H9 (cell line): ENCODE measurements around the gene BTG3. TPM values are rescaled to one million over a fixed set of nuclear protein-coding genes. Genes with fewer than 3 reads are reported as not detected.

Experiments used
- DNase-seq: peaks from one replicate; pipeline ENCODE4 v3.0.0-alpha.2; 2017
- H2AFZ ChIP-seq: one replicate; pipeline ENCODE4 v1.6.1; 2013; ENCODE audit warnings: mild to moderate bottlenecking, low read length, control low read depth, moderate library complexity
- H2AK5ac ChIP-seq: 2 replicates; pipeline ENCODE4 v1.6.1; 2013; ENCODE audit warnings: low read length, control low read depth, mixed read lengths; ENCODE audit not compliant: insufficient read length
- H2BK120ac ChIP-seq: one replicate; pipeline ENCODE4 v1.6.1; 2013; ENCODE audit warnings: low read depth, mild to moderate bottlenecking, low read length, control low read depth, inconsistent platforms; ENCODE audit not compliant: poor library complexity, severe bottlenecking
- H2BK12ac ChIP-seq: 2 replicates; pipeline ENCODE4 v1.6.1; 2013; ENCODE audit warnings: low read length, control low read depth, mixed read lengths, low read depth; ENCODE audit not compliant: insufficient read length
- H2BK15ac ChIP-seq: 2 replicates; pipeline ENCODE4 v1.6.1; 2013; ENCODE audit warnings: low read depth, low read length, control low read depth
- H2BK20ac ChIP-seq: one replicate; pipeline ENCODE4 v1.6.1; 2013; ENCODE audit warnings: low read depth, mild to moderate bottlenecking, low read length, control low read depth, inconsistent platforms; ENCODE audit not compliant: poor library complexity, severe bottlenecking
- H2BK5ac ChIP-seq: 2 replicates; pipeline ENCODE4 v1.6.1; 2013; ENCODE audit warnings: low read length, control low read depth, mixed read lengths; ENCODE audit not compliant: insufficient read length
- H3K14ac ChIP-seq: 2 replicates; pipeline ENCODE4 v1.6.1; 2013; ENCODE audit warnings: low read length, control low read depth; ENCODE audit not compliant: insufficient read depth
- H3K18ac ChIP-seq: 2 replicates; pipeline ENCODE4 v1.6.1; 2013; ENCODE audit warnings: low read depth, mild to moderate bottlenecking, mixed read lengths, low read length, control low read depth; ENCODE audit not compliant: insufficient read length
- H3K23ac ChIP-seq: 2 replicates; pipeline ENCODE4 v1.6.1; 2013; ENCODE audit warnings: low read length, control low read depth, mixed read lengths, low read depth; ENCODE audit not compliant: insufficient read length
- H3K23me2 ChIP-seq: 2 replicates; pipeline ENCODE4 v1.6.1; 2013; ENCODE audit warnings: low read depth, mild to moderate bottlenecking, mixed read lengths, low read length, control low read depth; ENCODE audit not compliant: insufficient read length, poor library complexity, severe bottlenecking
- H3K27ac ChIP-seq: 2 replicates; pipeline ENCODE4 v1.5.1; 2013; ENCODE audit warnings: low read length, control low read depth, mixed read lengths, low read depth; ENCODE audit not compliant: insufficient read length
- H3K27me3 ChIP-seq: 2 replicates; pipeline ENCODE4 v1.6.1; 2013; ENCODE audit warnings: low read length, control low read depth, inconsistent platforms; ENCODE audit not compliant: insufficient read depth
- H3K4ac ChIP-seq: 2 replicates; pipeline ENCODE4 v1.6.1; 2013; ENCODE audit warnings: low read depth, mild to moderate bottlenecking, control low read depth, inconsistent platforms, low read length, moderate library complexity
- H3K4me1 ChIP-seq: 2 replicates; pipeline ENCODE4 v1.6.1; 2013; ENCODE audit warnings: low read length, control low read depth, inconsistent platforms; ENCODE audit not compliant: insufficient read depth
- H3K4me2 ChIP-seq: 2 replicates; pipeline ENCODE4 v1.6.1; 2013; ENCODE audit warnings: low read length, control low read depth, mixed read lengths; ENCODE audit not compliant: insufficient read length, insufficient read depth
- H3K56ac ChIP-seq: 2 replicates; pipeline ENCODE4 v1.6.1; 2013; ENCODE audit warnings: low read depth, mild to moderate bottlenecking, mixed read lengths, low read length, control low read depth; ENCODE audit not compliant: insufficient read length
- H3K79me1 ChIP-seq: 2 replicates; pipeline ENCODE4 v1.6.1; 2013; ENCODE audit warnings: low read depth, mild to moderate bottlenecking, moderate library complexity, low read length, control low read depth, inconsistent platforms; ENCODE audit not compliant: insufficient read depth, poor library complexity, severe bottlenecking
- H3K79me2 ChIP-seq: 2 replicates; pipeline ENCODE4 v1.6.1; 2013; ENCODE audit warnings: low read length, control low read depth, inconsistent platforms; ENCODE audit not compliant: insufficient read depth
- H3K9ac ChIP-seq: 2 replicates; pipeline ENCODE4 v1.6.1; 2013; ENCODE audit warnings: low read length, control low read depth, mixed read lengths; ENCODE audit not compliant: insufficient read length; ENCODE audit errors: extremely low read depth
- H3K9me3 ChIP-seq: one replicate; pipeline ENCODE4 v1.6.1; 2013; ENCODE audit warnings: low read depth, low read length, inconsistent platforms; ENCODE audit not compliant: control insufficient read depth
- H3T11ph ChIP-seq: one replicate; pipeline ENCODE4 v1.6.1; 2013; ENCODE audit warnings: mild to moderate bottlenecking, low read length, control low read depth, inconsistent platforms
- H4K20me1 ChIP-seq: one replicate; pipeline ENCODE4 v1.6.1; 2013; ENCODE audit not compliant: control insufficient read depth, insufficient read length, insufficient read depth
- H4K5ac ChIP-seq: 2 replicates; pipeline ENCODE4 v1.6.1; 2013; ENCODE audit warnings: low read depth, mild to moderate bottlenecking, mixed read lengths, low read length, control low read depth; ENCODE audit not compliant: insufficient read length
- H4K8ac ChIP-seq: replicated peaks from 2 replicates; pipeline ENCODE4 v1.6.1; 2013; ENCODE audit warnings: low read length, control low read depth, mixed read lengths, low read depth; ENCODE audit not compliant: insufficient read length
- H4K91ac ChIP-seq: 2 replicates; pipeline ENCODE4 v1.6.1; 2013; ENCODE audit warnings: low read depth, mild to moderate bottlenecking, moderate library complexity, mixed read lengths, low read length, control low read depth; ENCODE audit not compliant: insufficient read length
- H3K27ac Mint-ChIP-seq, 3 experiments: 2 replicates in 2 of 3; 3 replicates in 1 of 3; pipeline ENCODE4 v1.8.0; 2020 to 2021; ENCODE audit warnings: mixed read lengths in 3 of 3, mild to moderate bottlenecking in 1 of 3, moderate library complexity in 1 of 3
- H3K27me3 Mint-ChIP-seq: 2 replicates; pipeline ENCODE4 v1.8.0; 2021; ENCODE audit warnings: low read depth, mild to moderate bottlenecking, moderate library complexity, mixed read lengths
- H3K36me3 Mint-ChIP-seq, 3 experiments: 2 replicates in 2 of 3; 3 replicates in 1 of 3; pipeline ENCODE4 v1.8.0; 2020 to 2021; ENCODE audit warnings: low read depth in 3 of 3, mixed read lengths in 3 of 3; ENCODE audit not compliant: insufficient read depth in 1 of 3
- H3K4me1 Mint-ChIP-seq, 2 experiments: 2 replicates each; pipeline ENCODE4 v1.8.0; 2020; ENCODE audit warnings: mixed read lengths in 2 of 2
- H3K4me3 Mint-ChIP-seq, 2 experiments: 2 replicates in 1 of 2; 3 replicates in 1 of 2; pipeline ENCODE4 v1.8.0; 2020 to 2021; ENCODE audit warnings: mild to moderate bottlenecking in 2 of 2, mixed read lengths in 2 of 2, moderate library complexity in 1 of 2
- H3K9me3 Mint-ChIP-seq, 2 experiments: 2 replicates in 1 of 2; 3 replicates in 1 of 2; pipeline ENCODE4 v1.8.0; 2020; ENCODE audit warnings: mild to moderate bottlenecking in 2 of 2, mixed read lengths in 2 of 2, moderate library complexity in 1 of 2
- CTCF ChIP-seq: fragments of 200-600 bp; sonication (generic); conservative IDR thresholded peaks from 3 replicates; pipeline ENCODE4 v1.8.0; 2021; ENCODE audit warnings: antibody characterized with exemption, mild to moderate bottlenecking
- WGBS: extraction: QIAGEN DNeasy Blood & Tissue Kit; methylation state at CpG from one replicate; pipeline ENCODE4 v1.1.7; 2013; ENCODE audit warnings: missing lambda C conversion rate, low lambda C conversion rate, mixed read lengths; ENCODE audit not compliant: insufficient read length; ENCODE audit errors: extremely low coverage; 5-methylcytosine and 5-hydroxymethylcytosine counted together
- total RNA-seq: library from RNA; stranded (reverse); gene quantifications from 2 replicates; pipeline ENCODE4 v1.2.1, GENCODE V29; 2021

Gene BTG3
- total RNA-seq, 1 experiment from 2014 or later, result 32.2 TPM

GRCh38 chr21:17636711-17637110 lies 24.0 kb upstream of the BTG3 start:
- H2BK20ac ChIP-seq, result no peak overlapping the region
- H3K18ac ChIP-seq, result no peak overlapping the region
- no CpG with 5 or more reads among the region's 4 CpGs for WGBS
- no peak overlapping the region for H2BK120ac ChIP-seq
- DNase-seq, result no peak
- H2AFZ ChIP-seq, result no peak overlapping the region
- no peak overlapping the region for H2BK5ac ChIP-seq
- H3K23ac ChIP-seq, result no peak overlapping the region
- no peak overlapping the region for H3K27ac Mint-ChIP-seq
- no peak overlapping the region for H3K56ac ChIP-seq
- H3K9ac ChIP-seq, result no peak overlapping the region
- no peak overlapping the region for H3K4ac ChIP-seq
- H3K4me1 ChIP-seq, result no peaks in the 10 kb centered on the region
- no peaks in the 10 kb centered on the region for H3K79me2 ChIP-seq
- H3K79me1 ChIP-seq, result no peaks in the 10 kb centered on the region
- no peak overlapping the region for H3K4me2 ChIP-seq
- H2BK15ac ChIP-seq, result no peak overlapping the region
- no peak overlapping the region for H2BK12ac ChIP-seq
- no peak overlapping the region for H4K8ac ChIP-seq
- no peak overlapping the region for H4K5ac ChIP-seq
- TF ChIP-seq CTCF, result no peak
- H3K27me3 Mint-ChIP-seq, result no peaks in the 10 kb centered on the region; the same call in 1 of the 2 replicates
- no peak overlapping the region for H3K14ac ChIP-seq
- H3K27me3 ChIP-seq, result no peaks in the 10 kb centered on the region
- H3K27ac ChIP-seq, result no peak overlapping the region
- no peak overlapping the region for H3K4me3 Mint-ChIP-seq
- H3K36me3 Mint-ChIP-seq, result peaks cover 2 to 6% (median 3%) of the 10 kb centered on the region in 3 experiments; a peak in 4 of 7 replicates
- H3T11ph ChIP-seq, result no peak overlapping the region
- no peak overlapping the region for H4K91ac ChIP-seq
- H4K20me1 ChIP-seq, result no peaks in the 10 kb centered on the region
- no peaks in the 10 kb centered on the region for H3K9me3 ChIP-seq
- H3K4me1 Mint-ChIP-seq, result no peaks in the 10 kb centered on the region
- peaks cover 4 to 12% of the 10 kb centered on the region in 2 experiments for H3K9me3 Mint-ChIP-seq
- no peaks in the 10 kb centered on the region for H3K23me2 ChIP-seq
- H2AK5ac ChIP-seq, result no peak overlapping the region
